Peyer's patch (tissue), 4 donors: ENCODE measurements around the gene GPC6.

ENCODE experiments used
- POLR2A ChIP-seq, 2 donors: fragments of 450-650 bp; IDR thresholded peaks; one replicate each; pipeline ENCODE4 v1.5.1; 2017; ENCODE audit warnings: antibody characterized with exemption in 2 of 2, mild to moderate bottlenecking in 2 of 2, moderate library complexity in 2 of 2
- TF ChIP-seq, protein P1 (sequence below), 6 experiments: fragments of 450-650 bp in 4 of 6; fragments of 200-600 bp in 2 of 6; sonication (generic) in 1 of 6; IDR thresholded peaks; one replicate each; pipeline ENCODE4 v1.5.1; 2017 to 2019; ENCODE audit warnings: antibody characterized with exemption in 6 of 6, mild to moderate bottlenecking in 3 of 6, moderate library complexity in 1 of 6

DNA sequence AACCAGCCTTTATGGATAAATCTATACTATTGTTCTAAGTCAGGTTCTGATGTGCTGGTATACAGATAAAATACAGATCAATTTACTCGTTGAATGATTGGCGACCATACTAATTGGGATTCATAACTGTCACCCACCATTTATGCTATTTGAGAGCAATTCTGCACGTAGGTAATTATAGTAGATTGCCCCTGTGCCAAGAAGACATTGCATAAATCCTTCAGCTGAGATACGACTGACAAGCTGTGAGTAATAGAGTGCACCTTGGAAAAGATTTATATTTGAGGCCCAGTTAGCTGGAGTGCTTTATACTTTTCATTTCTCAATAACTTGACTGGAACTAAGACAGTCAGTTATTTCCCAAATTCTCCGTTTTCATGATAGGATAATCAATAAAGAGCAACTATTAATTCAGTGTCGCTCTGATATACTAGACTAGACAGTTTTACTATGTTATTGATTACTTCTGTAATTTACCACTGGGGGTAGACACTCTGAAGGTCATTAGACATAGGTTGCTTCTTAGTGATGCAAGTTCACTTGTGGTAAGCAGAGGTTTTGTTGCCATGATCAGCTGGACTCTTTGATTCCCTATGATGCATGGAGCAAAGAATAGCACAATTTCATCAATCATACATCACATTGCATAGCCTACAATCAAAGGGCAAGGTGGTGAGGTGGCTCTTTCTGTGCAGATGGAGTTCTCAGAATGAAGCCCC lies 536.3 kb downstream of the GPC6 start:
- TF ChIP-seq, protein P1, sequence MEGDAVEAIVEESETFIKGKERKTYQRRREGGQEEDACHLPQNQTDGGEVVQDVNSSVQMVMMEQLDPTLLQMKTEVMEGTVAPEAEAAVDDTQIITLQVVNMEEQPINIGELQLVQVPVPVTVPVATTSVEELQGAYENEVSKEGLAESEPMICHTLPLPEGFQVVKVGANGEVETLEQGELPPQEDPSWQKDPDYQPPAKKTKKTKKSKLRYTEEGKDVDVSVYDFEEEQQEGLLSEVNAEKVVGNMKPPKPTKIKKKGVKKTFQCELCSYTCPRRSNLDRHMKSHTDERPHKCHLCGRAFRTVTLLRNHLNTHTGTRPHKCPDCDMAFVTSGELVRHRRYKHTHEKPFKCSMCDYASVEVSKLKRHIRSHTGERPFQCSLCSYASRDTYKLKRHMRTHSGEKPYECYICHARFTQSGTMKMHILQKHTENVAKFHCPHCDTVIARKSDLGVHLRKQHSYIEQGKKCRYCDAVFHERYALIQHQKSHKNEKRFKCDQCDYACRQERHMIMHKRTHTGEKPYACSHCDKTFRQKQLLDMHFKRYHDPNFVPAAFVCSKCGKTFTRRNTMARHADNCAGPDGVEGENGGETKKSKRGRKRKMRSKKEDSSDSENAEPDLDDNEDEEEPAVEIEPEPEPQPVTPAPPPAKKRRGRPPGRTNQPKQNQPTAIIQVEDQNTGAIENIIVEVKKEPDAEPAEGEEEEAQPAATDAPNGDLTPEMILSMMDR (IDR thresholded peaks at IDR 0.05) = no peak
- no peak for TF ChIP-seq POLR2A (IDR thresholded peaks at IDR 0.05)
